Duodenal mucosa (tissue), 2 donors: ENCODE measurements around the gene TRPV4.

Source experiments
- H3K27ac ChIP-seq: one replicate; pipeline ENCODE4 v1.7.0; 2013; ENCODE audit warnings: low read depth, low read length
- H3K27me3 ChIP-seq, 2 donors: one replicate each; pipeline ENCODE4 v1.7.0; 2013; ENCODE audit warnings: low read length in 2 of 2, control low read depth in 1 of 2; ENCODE audit not compliant: insufficient read depth in 2 of 2, control insufficient read depth in 1 of 2
- H3K36me3 ChIP-seq, 2 donors: one replicate each; pipeline ENCODE4 v1.7.0; 2013; ENCODE audit warnings: low read length in 2 of 2, control low read depth in 1 of 2; ENCODE audit not compliant: insufficient read depth in 2 of 2, control insufficient read depth in 1 of 2
- H3K4me1 ChIP-seq, 2 donors: one replicate each; pipeline ENCODE4 v1.7.0; 2013; ENCODE audit warnings: low read length in 2 of 2, control low read depth in 1 of 2; ENCODE audit not compliant: insufficient read depth in 2 of 2, control insufficient read depth in 1 of 2
- H3K4me3 ChIP-seq, 2 donors: one replicate each; pipeline ENCODE4 v1.7.0; 2013; ENCODE audit warnings: low read length in 2 of 2, low read depth in 1 of 2
- H3K9ac ChIP-seq, 2 donors: one replicate each; pipeline ENCODE4 v1.7.0; 2013; ENCODE audit warnings: low read length in 2 of 2, low read depth in 1 of 2
- H3K9me3 ChIP-seq, 2 donors: one replicate each; pipeline ENCODE4 v1.7.0; 2013; ENCODE audit warnings: low read length in 2 of 2, control low read depth in 1 of 2; ENCODE audit not compliant: control insufficient read depth in 1 of 2

TRPV4 gene

GRCh38 chr12:109810954-109811623 is 22.1 kb downstream of the TRPV4 start:
- Histone ChIP-seq H3K4me1 (no peaks in the 10 kb centered on the region), H3K27me3 (no peaks in the 10 kb centered on the region), H3K4me3 (no peak overlapping the region), H3K36me3 (no peaks in the 10 kb centered on the region), H3K9me3 (no peaks in the 10 kb centered on the region), H3K9ac (no peak overlapping the region), H3K27ac (no peak overlapping the region)

DNA sequence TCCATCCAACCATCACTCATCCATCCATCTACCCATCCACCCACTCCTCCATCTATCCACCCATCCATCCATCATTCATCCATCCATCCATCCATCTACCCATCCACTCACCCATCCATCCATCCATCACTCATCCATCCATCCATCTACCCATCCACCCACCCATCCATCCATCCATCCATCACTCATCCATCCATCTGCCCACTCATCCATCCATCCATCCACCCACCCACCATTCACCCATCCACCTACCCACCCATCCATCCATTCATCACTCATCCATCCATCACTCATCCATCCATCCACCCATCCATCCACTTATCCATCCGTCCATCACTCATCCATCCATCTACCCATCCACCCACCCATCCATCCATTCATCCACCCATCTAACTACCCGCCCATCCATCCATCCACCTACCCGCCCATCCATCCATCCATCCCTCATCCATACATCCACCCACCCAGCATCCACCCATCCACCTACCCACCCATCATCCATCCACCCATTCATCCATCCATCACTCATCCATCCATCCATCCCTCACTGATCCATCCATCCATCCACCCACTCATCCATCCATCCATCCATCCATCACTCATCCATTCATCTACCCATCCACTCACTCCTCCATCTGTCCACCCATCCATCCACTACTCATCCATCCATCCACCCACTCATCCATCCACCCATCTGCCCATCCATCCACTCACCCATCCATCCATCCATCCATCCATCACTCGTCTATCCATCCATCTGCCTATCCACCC is 24.1 kb downstream of the TRPV4 start:
- no peak overlapping the region for H3K4me3 ChIP-seq
- H3K27ac ChIP-seq, result no peak overlapping the region
- H3K9me3 ChIP-seq, result no peaks in the 10 kb centered on the region
- no peaks in the 10 kb centered on the region for H3K4me1 ChIP-seq
- H3K9ac ChIP-seq, result no peak overlapping the region
- no peaks in the 10 kb centered on the region for H3K36me3 ChIP-seq
- H3K27me3 ChIP-seq, result no peaks in the 10 kb centered on the region

DNA sequence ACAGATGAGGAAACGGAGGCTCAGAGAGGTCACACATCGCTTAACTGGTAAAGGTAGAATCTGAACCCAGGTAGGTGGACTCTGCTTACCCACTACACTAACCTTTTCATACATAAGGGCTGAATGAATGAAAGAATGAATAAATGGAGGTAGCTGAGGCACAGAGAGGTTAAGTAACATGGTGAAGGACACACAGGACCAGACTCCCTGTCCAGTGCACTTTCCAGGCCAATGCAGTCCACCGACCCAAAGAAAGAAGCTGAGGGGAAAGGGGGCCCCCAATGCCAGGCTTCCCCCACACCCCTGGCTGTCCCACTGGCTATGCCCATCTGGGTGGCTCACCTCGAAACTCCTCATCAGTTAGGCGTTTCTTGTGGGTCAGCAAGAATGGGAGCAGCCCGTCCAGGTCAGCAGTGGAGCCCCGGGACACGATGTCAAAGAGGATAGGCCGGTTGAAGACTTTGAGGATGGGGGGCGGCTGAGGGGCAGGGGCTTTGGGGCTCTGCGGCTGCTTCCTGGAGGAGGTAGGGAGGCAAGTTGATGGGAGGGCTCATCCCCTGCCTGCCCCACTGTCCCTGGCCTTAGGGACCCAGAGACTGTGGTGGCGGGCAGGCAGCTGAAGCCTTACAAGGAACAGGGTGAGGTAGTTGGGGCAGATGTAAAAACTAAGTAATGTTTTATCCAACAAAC is 25.1 kb downstream of the TRPV4 start:
- Histone ChIP-seq H3K27me3 (no peaks in the 10 kb centered on the region), H3K4me3 (no peak overlapping the region), H3K36me3 (no peaks in the 10 kb centered on the region), H3K9me3 (no peaks in the 10 kb centered on the region), H3K27ac (no peak overlapping the region), H3K4me1 (no peaks in the 10 kb centered on the region), H3K9ac (no peak overlapping the region)

DNA sequence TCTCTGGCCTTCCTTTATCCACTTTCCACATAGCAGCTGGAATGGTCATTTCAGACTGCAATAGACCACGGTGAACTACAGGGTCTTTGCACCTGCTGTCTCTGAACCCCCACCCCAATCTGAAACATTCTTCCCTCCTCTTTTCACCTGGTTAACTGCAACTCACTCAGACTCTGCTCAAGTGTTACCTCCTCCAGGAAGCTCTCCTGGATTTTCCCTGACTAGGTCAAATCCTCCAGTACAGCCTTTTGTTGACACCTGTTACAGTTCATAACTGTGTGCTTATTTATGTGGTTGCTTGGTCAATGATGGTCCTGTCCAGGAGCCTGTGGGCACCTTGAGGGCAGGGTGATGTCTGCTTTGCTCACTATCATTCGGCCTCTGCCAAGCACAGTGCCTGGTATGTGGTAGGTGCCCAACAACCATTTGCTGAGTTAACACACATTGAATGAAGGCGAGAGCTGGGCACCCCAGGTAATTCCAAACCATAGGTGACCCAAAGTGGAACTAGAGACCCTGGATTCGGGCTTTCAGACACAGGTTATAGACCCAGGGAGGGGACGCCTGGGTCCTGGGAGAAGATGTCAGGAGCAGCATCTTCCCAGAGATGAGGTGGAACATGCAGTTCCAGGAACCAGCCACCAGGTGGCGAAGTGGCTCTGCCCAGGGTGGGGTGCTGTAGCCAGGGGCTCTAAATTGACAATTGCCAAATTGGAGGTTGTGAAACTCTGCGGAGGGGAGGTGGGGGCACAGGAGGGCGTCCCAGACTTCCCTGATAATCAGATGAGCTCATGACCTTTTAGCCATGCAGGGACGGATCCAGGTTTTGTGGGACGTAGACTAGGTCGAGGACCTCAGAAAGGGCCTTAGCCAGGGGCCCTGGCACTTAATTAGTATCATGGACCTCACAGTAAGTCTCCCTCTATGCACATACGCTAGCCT is 28.1 kb downstream of the TRPV4 start:
- Histone ChIP-seq H3K9me3 (no peaks in the 10 kb centered on the region), H3K9ac (no peak overlapping the region), H3K36me3 (no peaks in the 10 kb centered on the region), H3K27me3 (no peaks in the 10 kb centered on the region), H3K27ac (no peak overlapping the region), H3K4me1 (no peaks in the 10 kb centered on the region), H3K4me3 (no peak overlapping the region)

GRCh38 chr12:109803678-109804077 is 29.5 kb downstream of the TRPV4 start:
- H3K36me3 ChIP-seq, result no peaks in the 10 kb centered on the region
- no peak overlapping the region for H3K9ac ChIP-seq
- H3K4me3 ChIP-seq, result no peak overlapping the region
- no peaks in the 10 kb centered on the region for H3K4me1 ChIP-seq
- H3K9me3 ChIP-seq, result no peaks in the 10 kb centered on the region
- no peaks in the 10 kb centered on the region for H3K27me3 ChIP-seq
- no peak overlapping the region for H3K27ac ChIP-seq

GRCh38 chr12:109802828-109803227 is 30.4 kb downstream of the TRPV4 start:
- Histone ChIP-seq H3K4me1 (no peaks in the 10 kb centered on the region), H3K4me3 (no peak overlapping the region), H3K9ac (no peak overlapping the region), H3K27me3 (no peaks in the 10 kb centered on the region), H3K36me3 (no peaks in the 10 kb centered on the region), H3K27ac (no peak overlapping the region), H3K9me3 (no peaks in the 10 kb centered on the region)

DNA sequence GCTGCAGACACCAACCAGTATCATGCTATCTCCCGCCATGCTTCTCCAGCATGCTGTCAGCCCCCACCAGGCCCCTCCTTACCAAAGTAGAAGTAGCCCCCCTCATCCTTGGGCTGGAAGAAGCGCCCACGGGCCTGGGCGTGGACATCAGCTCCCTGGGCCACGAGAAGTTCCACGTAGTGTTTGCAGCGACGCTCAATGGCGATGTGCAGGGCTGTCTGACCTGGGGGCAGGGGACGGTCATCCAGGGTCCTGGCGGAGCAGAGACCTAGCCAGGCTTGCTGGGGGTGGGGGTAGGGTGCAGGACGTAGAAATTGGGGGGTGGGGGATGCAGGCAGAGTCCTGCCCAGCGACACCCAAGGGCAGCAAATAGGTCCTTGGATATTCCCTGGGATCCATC is 32.7 kb downstream of the TRPV4 start:
- H3K9ac ChIP-seq, result no peak overlapping the region
- H3K27ac ChIP-seq, result no peak overlapping the region
- no peaks in the 10 kb centered on the region for H3K27me3 ChIP-seq
- H3K4me3 ChIP-seq, result no peak overlapping the region
- no peaks in the 10 kb centered on the region for H3K9me3 ChIP-seq
- no peaks in the 10 kb centered on the region for H3K36me3 ChIP-seq
- H3K4me1 ChIP-seq, result no peaks in the 10 kb centered on the region

DNA sequence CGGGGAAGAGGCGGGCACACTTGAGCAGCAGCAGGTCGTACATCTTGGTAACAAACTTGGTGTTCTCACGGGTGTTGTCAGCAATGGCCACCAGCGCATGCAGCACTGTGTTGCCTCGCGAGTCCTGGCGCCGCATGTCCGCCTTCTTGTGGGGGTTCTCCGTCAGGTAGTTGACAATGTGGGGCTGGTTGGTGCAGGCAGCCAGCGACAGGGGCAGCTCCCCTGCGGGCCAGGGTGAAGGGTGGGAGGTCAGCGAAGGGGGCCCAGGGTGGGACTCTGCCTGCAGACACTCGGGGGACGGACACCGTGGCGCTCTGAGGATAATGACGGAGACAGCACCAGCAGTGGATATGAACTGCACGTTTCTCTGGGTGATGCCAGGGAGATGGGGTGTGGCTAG is 34.5 kb downstream of the TRPV4 start:
- Histone ChIP-seq H3K9me3 (no peaks in the 10 kb centered on the region), H3K4me1 (no peaks in the 10 kb centered on the region), H3K36me3 (no peaks in the 10 kb centered on the region), H3K27ac (no peak overlapping the region), H3K27me3 (no peaks in the 10 kb centered on the region), H3K4me3 (no peak overlapping the region), H3K9ac (no peak overlapping the region)

- no peaks in the 10 kb centered on the region for H3K27me3 ChIP-seq
- no peaks in the 10 kb centered on the region for H3K36me3 ChIP-seq
- no peak overlapping the region for H3K9ac ChIP-seq
- no peaks in the 10 kb centered on the region for H3K9me3 ChIP-seq
- no peak overlapping the region for H3K4me3 ChIP-seq
- no peak overlapping the region for H3K27ac ChIP-seq
- H3K4me1 ChIP-seq, result no peaks in the 10 kb centered on the region
Measured at GRCh38 chr12:109797905-109798669, 35.1 kb downstream of the TRPV4 start.
